Coronary artery (tissue), 2 donors: Measurements from ENCODE around the gene LUC7L2.

Experiments
- DNase-seq: peaks from one replicate; pipeline ENCODE4 v3.0.0-alpha.2; 2017; ENCODE audit warnings: low spot score
- H3K27ac ChIP-seq, 2 donors: fragments of 200-600 bp; sonication (generic); one replicate each; pipeline ENCODE4 v1.5.1; 2016 to 2019
- H3K4me3 ChIP-seq: fragments of 200-600 bp; sonication (generic); 2 replicates; pipeline ENCODE4 v1.5.1; 2016; ENCODE audit warnings: mild to moderate bottlenecking, moderate library complexity
- CTCF ChIP-seq: fragments of 200-600 bp; sonication (generic); IDR thresholded peaks from one replicate; pipeline ENCODE4 v1.5.1; 2019; ENCODE audit warnings: antibody characterized with exemption

Gene LUC7L2

GRCh38 chr7:139358541-139359365, 941 bp upstream of the LUC7L2 start:
- TF ChIP-seq CTCF, result no peak
- no peak for DNase-seq
- H3K4me3 ChIP-seq, result peak overlapping the region; percentile 99
- H3K27ac ChIP-seq, result peak overlapping the region; percentile 99

DNA sequence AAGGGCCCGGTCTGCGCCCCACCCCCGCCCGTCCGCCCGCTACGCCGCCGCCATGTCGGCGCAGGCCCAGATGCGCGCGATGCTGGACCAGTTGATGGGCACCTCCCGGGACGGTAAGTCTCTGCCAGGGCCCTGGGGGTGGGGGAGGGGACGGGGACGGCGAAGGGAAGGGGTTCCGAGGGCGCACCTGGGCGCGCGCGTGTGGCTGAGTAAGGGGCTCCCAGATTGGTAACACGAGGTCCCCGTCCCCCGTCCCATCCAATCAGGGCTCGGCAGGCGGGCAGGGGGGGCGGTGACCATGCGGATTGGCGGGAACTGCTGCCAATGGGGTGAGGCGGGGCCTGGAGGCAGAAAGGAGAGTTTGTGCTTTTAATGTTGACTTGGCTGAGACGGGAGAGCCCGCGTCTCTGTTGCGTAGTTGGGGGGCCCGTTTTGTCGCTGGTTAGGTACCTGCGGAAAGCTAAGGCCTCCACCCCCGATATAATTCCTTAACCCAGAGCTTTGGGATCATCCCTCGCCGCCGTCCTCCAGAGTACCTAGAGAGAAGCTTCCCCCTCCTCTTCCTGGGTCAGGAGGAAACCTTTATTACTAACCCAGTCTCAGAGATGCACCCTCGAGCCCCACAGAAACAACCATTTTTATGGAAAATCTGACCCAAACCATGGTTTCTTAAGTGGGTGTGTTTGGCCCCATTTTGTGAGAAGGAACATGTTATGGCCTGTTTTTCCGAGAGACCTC, 685 bp downstream of the LUC7L2 start:
- peak; percentile 99 for DNase-seq
- TF ChIP-seq CTCF, result no peak
- Histone ChIP-seq H3K27ac (peak overlapping the region; percentile 99), H3K4me3 (peak overlapping the region; percentile 99)

- H3K4me3 ChIP-seq, result peak overlapping the region; percentile 99
- no peak for DNase-seq
- no peak for TF ChIP-seq CTCF
- H3K27ac ChIP-seq, result peak overlapping the region; percentile 99
Measured at GRCh38 chr7:139360948-139361307, 1.2 kb downstream of the LUC7L2 start.

- H3K4me3 ChIP-seq, result peak overlapping the region; percentile 99
- H3K27ac ChIP-seq, result peak overlapping the region in 1 of 2 donors; percentile 99
- no peak for TF ChIP-seq CTCF
- DNase-seq, result no peak
Measured at GRCh38 chr7:139361523-139361922, 1.8 kb downstream of the LUC7L2 start.

DNA sequence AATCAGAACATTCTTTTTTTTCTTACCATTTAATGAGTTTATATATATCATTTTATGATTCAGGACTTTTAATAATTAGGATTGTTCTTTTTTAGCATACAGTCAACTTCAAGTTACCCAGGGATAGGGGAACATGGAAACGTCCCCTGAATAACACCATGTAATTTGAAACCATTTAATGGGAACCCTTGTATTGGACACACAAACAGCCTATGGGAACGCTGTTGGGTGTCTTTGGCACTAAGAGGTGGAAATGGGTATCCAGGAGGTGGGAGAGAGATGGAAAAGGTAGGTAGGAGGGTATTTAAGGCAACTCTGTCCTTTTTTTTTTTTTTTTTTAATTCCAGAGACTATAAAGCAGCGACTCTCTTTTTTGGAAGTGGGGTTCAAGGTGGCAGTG, 2.6 kb downstream of the LUC7L2 start:
- TF ChIP-seq CTCF, result no peak
- peak overlapping the region; percentile 99 for H3K4me3 ChIP-seq
- no peak for DNase-seq
- H3K27ac ChIP-seq, result no peak overlapping the region

GRCh38 chr7:139362981-139363380, 3.3 kb downstream of the LUC7L2 start:
- peak overlapping the region; percentile 38 for H3K4me3 ChIP-seq
- TF ChIP-seq CTCF, result no peak
- no peak for DNase-seq
- no peak overlapping the region for H3K27ac ChIP-seq
